ENCODE data around the gene RAPGEFL1. TPM values are rescaled to one million over a fixed set of nuclear protein-coding genes. Genes with fewer than 3 reads are reported as not detected.

RAPGEFL1 gene
- total RNA-seq, 1 experiment from 2014 or later, result 1.5 TPM

GRCh38 chr17:40148527-40148926 lies 28.7 kb upstream of the RAPGEFL1 start:
- Histone ChIP-seq H4K20me1 (ENCODE audit: low read length) (no peaks in the 10 kb centered on the region), H3K27ac (ENCODE audit: low read length) (no peak overlapping the region), H3F3A (ENCODE audit: low read length, unreplicated experiment) (no peaks in the 10 kb centered on the region), H2AFZ (ENCODE audit: low read length) (no peak overlapping the region), H3K36me3 (ENCODE audit: low read depth, low read length) (peaks cover 16% of the 10 kb centered on the region), H3K9me2 (replicated peaks; ENCODE audit: low read length) (no peaks in the 10 kb centered on the region), H3K27me3 (ENCODE audit: low read length) (no peaks in the 10 kb centered on the region), H3K9ac (ENCODE audit: low read length) (no peak overlapping the region), H3K4me3 (ENCODE audit: low read length) (no peak overlapping the region), H3K4me2 (ENCODE audit: low read length) (no peak overlapping the region), H3K4me1 (ENCODE audit: insufficient read depth, low read length) (no peaks in the 10 kb centered on the region), H3K9me3 (ENCODE audit: low read length) (no peaks in the 10 kb centered on the region), H3K79me2 (ENCODE audit: low read length) (peaks cover 45% of the 10 kb centered on the region)
- intact Hi-C loops (cut with micrococcal nuclease), result no loop called here
- CTCF ChIA-PET, result no interaction called here
- ATAC-seq (no peak), DNase-seq (no peak)
- no peak for TF ChIP-seq CTCF (conservative IDR thresholded peaks at IDR 0.05; ENCODE audit: low read depth, low read length)
- no peak for TF ChIP-seq EZH2 (IDR thresholded peaks at IDR 0.05; ENCODE audit: low read length, unreplicated experiment)
- TF ChIP-seq EZH2phosphoT487 (IDR thresholded peaks at IDR 0.05; ENCODE audit: borderline replicate concordance, low read length), result no peak
- POLR2A ChIA-PET (ENCODE audit: unreplicated experiment), result no interaction called here
- BruUV-seq (replicated peaks), result no TSS peak

- H3K9ac ChIP-seq (ENCODE audit: low read length), result no peak overlapping the region
- CTCF ChIA-PET, result interaction anchor here (0.7 kb wide), 1 partner anchor 662 kb away, joined by 6 read pairs; no protein-coding TSS in a partner anchor
These were observed 27.0 kb upstream of the RAPGEFL1 start for GRCh38 chr17:40150276-40150675.

More at GRCh38 chr17:40150276-40150675, 27.0 kb upstream of the RAPGEFL1 start:
- H3F3A ChIP-seq (ENCODE audit: low read length, unreplicated experiment), result no peaks in the 10 kb centered on the region
- H3K79me2 ChIP-seq (ENCODE audit: low read length), result peaks cover 52% of the 10 kb centered on the region
- H3K27me3 ChIP-seq (ENCODE audit: low read length), result no peaks in the 10 kb centered on the region
- H3K4me2 ChIP-seq (ENCODE audit: low read length), result no peak overlapping the region
- no peaks in the 10 kb centered on the region for H3K4me1 ChIP-seq (ENCODE audit: insufficient read depth, low read length)
- no TSS peak for BruUV-seq (replicated peaks)
- no peaks in the 10 kb centered on the region for H3K9me2 ChIP-seq (replicated peaks; ENCODE audit: low read length)
- H3K36me3 ChIP-seq (ENCODE audit: low read depth, low read length), result peaks cover 20% of the 10 kb centered on the region
- no peaks in the 10 kb centered on the region for H4K20me1 ChIP-seq (ENCODE audit: low read length)
- no peaks in the 10 kb centered on the region for H3K9me3 ChIP-seq (ENCODE audit: low read length)
- H3K27ac ChIP-seq (ENCODE audit: low read length), result no peak overlapping the region
- POLR2A ChIA-PET (ENCODE audit: unreplicated experiment), result no interaction called here
- DNase-seq, result no peak
- no peak for ATAC-seq
- intact Hi-C loops (cut with micrococcal nuclease), result no loop called here
- no peak overlapping the region for H2AFZ ChIP-seq (ENCODE audit: low read length)
- TF ChIP-seq EZH2 (IDR thresholded peaks at IDR 0.05; ENCODE audit: low read length, unreplicated experiment) (no peak), CTCF (conservative IDR thresholded peaks at IDR 0.05; ENCODE audit: low read depth, low read length) (no peak), EZH2phosphoT487 (IDR thresholded peaks at IDR 0.05; ENCODE audit: borderline replicate concordance, low read length) (no peak)
- no peak overlapping the region for H3K4me3 ChIP-seq (ENCODE audit: low read length)

All from PC-3 (cell line).